Stomach (tissue), 4 donors: ENCODE measurements around the gene ATL1.

Experiments used
- EP300 ChIP-seq: sonication (generic); formaldehyde crosslinking; IDR thresholded peaks from one replicate; pipeline ENCODE4 v1.6.1; 2017; ENCODE audit warnings: antibody characterized with exemption
- POLR2A ChIP-seq, 4 donors: fragments of 450-650 bp; IDR thresholded peaks; one replicate each; pipeline ENCODE4 v1.6.1; 2016; ENCODE audit warnings: antibody characterized with exemption in 4 of 4, control low read depth in 2 of 4, mild to moderate bottlenecking in 1 of 4, moderate library complexity in 1 of 4
- POLR2AphosphoS5 ChIP-seq, 3 donors: sonication (generic); formaldehyde crosslinking; IDR thresholded peaks; one replicate each; pipeline ENCODE4 v1.6.1; 2016; ENCODE audit warnings: antibody characterized with exemption in 3 of 3
- TF ChIP-seq, protein P1 (sequence below), 7 experiments: fragments of 450-650 bp in 4 of 7; fragments of 200-600 bp in 3 of 7; sonication (generic) in 3 of 7; IDR thresholded peaks; one replicate each; pipeline ENCODE4 v1.5.1; 2016 to 2019; ENCODE audit warnings: antibody characterized with exemption in 7 of 7, control low read depth in 2 of 7, mild to moderate bottlenecking in 1 of 7

- TF ChIP-seq, protein P1, sequence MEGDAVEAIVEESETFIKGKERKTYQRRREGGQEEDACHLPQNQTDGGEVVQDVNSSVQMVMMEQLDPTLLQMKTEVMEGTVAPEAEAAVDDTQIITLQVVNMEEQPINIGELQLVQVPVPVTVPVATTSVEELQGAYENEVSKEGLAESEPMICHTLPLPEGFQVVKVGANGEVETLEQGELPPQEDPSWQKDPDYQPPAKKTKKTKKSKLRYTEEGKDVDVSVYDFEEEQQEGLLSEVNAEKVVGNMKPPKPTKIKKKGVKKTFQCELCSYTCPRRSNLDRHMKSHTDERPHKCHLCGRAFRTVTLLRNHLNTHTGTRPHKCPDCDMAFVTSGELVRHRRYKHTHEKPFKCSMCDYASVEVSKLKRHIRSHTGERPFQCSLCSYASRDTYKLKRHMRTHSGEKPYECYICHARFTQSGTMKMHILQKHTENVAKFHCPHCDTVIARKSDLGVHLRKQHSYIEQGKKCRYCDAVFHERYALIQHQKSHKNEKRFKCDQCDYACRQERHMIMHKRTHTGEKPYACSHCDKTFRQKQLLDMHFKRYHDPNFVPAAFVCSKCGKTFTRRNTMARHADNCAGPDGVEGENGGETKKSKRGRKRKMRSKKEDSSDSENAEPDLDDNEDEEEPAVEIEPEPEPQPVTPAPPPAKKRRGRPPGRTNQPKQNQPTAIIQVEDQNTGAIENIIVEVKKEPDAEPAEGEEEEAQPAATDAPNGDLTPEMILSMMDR (IDR thresholded peaks at IDR 0.05), result no peak
- TF ChIP-seq POLR2A (IDR thresholded peaks at IDR 0.05), result no peak
- TF ChIP-seq POLR2AphosphoS5 (IDR thresholded peaks at IDR 0.05), result no peak
- no peak for TF ChIP-seq EP300
These were observed 49.8 kb upstream of the ATL1 start for GRCh38 chr14:50510157-50510556.
